SK-N-MC (cell line): ENCODE measurements around the gene FBLN2.

Experiments used
- EZH2 ChIP-seq: fragments of 200-600 bp; sonication (generic); IDR thresholded peaks from one replicate; pipeline ENCODE4 v1.6.1; 2017; ENCODE audit warnings: antibody characterized with exemption
- POLR2AphosphoS5 ChIP-seq: IDR thresholded peaks from 2 replicates; pipeline ENCODE4 v1.6.1; 2012; ENCODE audit warnings: mild to moderate bottlenecking, low read depth, low read length, borderline replicate concordance

- TF ChIP-seq POLR2AphosphoS5 (no peak), EZH2 (no peak)
Observed at GRCh38 chr3:13657660-13658435, 108.9 kb downstream of the FBLN2 start.
